Breast epithelium (tissue), 4 donors: ENCODE results near the gene TBC1D10A. TPM values are rescaled to one million over a fixed set of nuclear protein-coding genes. Genes with fewer than 3 reads are reported as not detected.
A peak's percentile ranks its signal among the peaks of the same experiment; 100 is the strongest.

Experiments
- DNase-seq, 2 donors: peaks; one replicate each; pipeline ENCODE4 v3.0.0-alpha.2; 2019; ENCODE audit warnings: low spot score in 2 of 2
- H3K27ac ChIP-seq, 2 donors: fragments of 200-600 bp; sonication (generic) in 1 of 2; one replicate each; pipeline ENCODE4 v1.5.1; 2016 to 2019; ENCODE audit warnings: mild to moderate bottlenecking in 1 of 2
- H3K27me3 ChIP-seq, 2 donors: fragments of 200-600 bp; sonication (generic) in 1 of 2; one replicate each; pipeline versions ENCODE4 v1.5.1 to v1.6.0; 2017 to 2019; ENCODE audit warnings: control low read depth in 1 of 2, mild to moderate bottlenecking in 1 of 2
- H3K36me3 ChIP-seq: fragments of 200-600 bp; one replicate; pipeline ENCODE4 v1.5.1; 2019
- H3K4me1 ChIP-seq, 2 donors: fragments of 200-600 bp; sonication (generic); one replicate each; pipeline ENCODE4 v1.5.1; 2016 to 2019; ENCODE audit warnings: control low read depth in 1 of 2
- H3K4me3 ChIP-seq, 3 donors: fragments of 200-600 bp; sonication (generic); 1 replicate in 2 of 3; 2 replicates in 1 of 3; pipeline ENCODE4 v1.5.1; 2016 to 2019; ENCODE audit warnings: mild to moderate bottlenecking in 3 of 3, moderate library complexity in 2 of 3
- H3K9me3 ChIP-seq, 2 donors: fragments of 200-600 bp; sonication (generic) in 1 of 2; one replicate each; pipeline ENCODE4 v1.5.1; 2016 to 2019; ENCODE audit warnings: control low read depth in 1 of 2
- POLR2A ChIP-seq: fragments of 450-650 bp; IDR thresholded peaks from one replicate; pipeline ENCODE4 v1.6.1; 2016; ENCODE audit warnings: antibody characterized with exemption, mild to moderate bottlenecking, moderate library complexity
- POLR2AphosphoS5 ChIP-seq, 3 donors: sonication (generic); formaldehyde crosslinking; IDR thresholded peaks; one replicate each; pipeline ENCODE4 v1.6.1; 2017; ENCODE audit warnings: antibody characterized with exemption in 3 of 3
- intact Hi-C: fragments of 100-400 bp; cut with DNase I; formaldehyde crosslinking; loops from one replicate; pipeline ENCODE4 v1.15.1; 2023; ENCODE audit warnings: low total_unique reads
- total RNA-seq, 3 donors: library from RNA; depleted of rRNA; stranded (reverse); fragments of >200 nt; gene quantifications; one replicate each; pipeline ENCODE4 v1.1.0, GENCODE V29; 2016
- TF ChIP-seq, protein P1 (sequence below), 3 donors: fragments of 450-650 bp; IDR thresholded peaks; one replicate each; pipeline ENCODE4 v1.5.1; 2016 to 2017; ENCODE audit warnings: antibody characterized with exemption in 3 of 3, mild to moderate bottlenecking in 3 of 3, moderate library complexity in 3 of 3

TBC1D10A gene
- total RNA-seq, 3 donors from 2014 or later = 25.0 to 50.1 (median 32.4) TPM

DNA sequence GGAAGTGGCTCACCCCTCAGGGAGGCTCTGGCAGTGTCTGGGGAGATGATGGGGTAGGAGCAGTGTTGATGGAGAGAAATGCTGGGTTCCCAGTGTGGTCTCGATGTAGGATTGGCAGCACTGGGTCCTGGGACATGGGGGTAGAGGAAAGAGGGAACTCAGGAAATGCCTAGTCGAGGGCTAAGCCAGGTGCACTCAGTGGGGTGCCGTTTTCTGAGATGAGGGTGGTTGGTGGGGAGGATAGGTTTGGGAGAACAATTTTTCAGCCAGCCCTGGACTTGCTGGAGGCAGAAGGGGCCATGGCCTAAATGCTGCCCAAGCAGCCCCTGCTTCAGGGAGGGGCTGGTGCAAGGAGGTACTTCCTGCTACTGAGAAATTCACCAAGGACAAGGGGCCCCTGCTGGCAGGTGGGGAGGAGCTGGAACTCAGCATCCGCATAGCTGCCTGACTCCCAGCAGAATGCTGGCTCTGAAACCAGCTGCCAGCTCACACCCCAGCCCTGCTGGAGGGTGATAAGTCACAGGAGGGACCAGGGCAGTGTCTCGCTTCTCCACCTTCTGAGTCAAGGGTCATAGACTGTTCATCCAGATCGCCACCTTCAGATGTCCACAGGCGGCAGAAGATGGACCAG is 36.0 kb upstream of the TBC1D10A start:
- Histone ChIP-seq H3K27me3 (no peaks in the 10 kb centered on the region), H3K36me3 (no peaks in the 10 kb centered on the region), H3K9me3 (no peaks in the 10 kb centered on the region), H3K27ac (no peak overlapping the region), H3K4me3 (no peak overlapping the region), H3K4me1 (no peaks in the 10 kb centered on the region)
- intact Hi-C loops = no loop called here
- TF ChIP-seq POLR2A (no peak), POLR2AphosphoS5 (IDR thresholded peaks at IDR 0.05) (no peak)
- TF ChIP-seq, protein P1, sequence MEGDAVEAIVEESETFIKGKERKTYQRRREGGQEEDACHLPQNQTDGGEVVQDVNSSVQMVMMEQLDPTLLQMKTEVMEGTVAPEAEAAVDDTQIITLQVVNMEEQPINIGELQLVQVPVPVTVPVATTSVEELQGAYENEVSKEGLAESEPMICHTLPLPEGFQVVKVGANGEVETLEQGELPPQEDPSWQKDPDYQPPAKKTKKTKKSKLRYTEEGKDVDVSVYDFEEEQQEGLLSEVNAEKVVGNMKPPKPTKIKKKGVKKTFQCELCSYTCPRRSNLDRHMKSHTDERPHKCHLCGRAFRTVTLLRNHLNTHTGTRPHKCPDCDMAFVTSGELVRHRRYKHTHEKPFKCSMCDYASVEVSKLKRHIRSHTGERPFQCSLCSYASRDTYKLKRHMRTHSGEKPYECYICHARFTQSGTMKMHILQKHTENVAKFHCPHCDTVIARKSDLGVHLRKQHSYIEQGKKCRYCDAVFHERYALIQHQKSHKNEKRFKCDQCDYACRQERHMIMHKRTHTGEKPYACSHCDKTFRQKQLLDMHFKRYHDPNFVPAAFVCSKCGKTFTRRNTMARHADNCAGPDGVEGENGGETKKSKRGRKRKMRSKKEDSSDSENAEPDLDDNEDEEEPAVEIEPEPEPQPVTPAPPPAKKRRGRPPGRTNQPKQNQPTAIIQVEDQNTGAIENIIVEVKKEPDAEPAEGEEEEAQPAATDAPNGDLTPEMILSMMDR (IDR thresholded peaks at IDR 0.05) = no peak
- DNase-seq = no peak

DNA sequence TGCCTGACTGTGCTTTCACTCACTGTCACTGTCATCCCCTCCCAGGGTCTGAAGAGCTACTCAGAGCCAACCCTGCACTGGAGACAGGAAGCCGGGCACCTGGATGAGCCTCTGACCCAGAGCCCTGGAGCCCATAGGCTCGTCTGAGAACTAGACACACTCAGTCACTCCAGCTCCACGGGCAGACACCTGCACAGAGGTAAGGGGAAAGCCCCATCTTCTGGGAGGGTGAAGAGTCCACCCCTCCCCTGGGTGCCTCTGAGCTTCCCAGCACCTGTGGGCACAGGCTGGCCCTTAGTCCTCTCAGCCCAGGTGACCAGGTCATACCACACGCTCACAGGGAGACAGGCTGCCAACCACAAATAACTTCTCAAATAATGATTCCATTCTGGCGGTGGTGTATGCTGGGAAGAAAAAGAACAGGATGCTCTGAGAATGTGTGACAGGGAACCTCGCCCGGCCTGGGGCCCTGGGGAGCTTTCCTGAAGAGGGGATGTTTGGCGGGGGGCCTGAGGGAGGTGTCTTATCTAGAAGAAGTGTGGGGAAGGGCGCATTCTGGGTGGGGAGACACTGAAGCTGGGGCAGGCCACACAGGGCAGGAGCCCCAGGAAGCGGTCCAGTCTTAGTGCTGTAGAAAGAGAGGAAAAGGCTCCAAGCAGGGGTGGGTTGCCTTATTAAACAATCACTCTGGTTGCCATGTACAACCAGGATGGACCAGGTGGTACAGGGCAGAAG is 35.3 kb upstream of the TBC1D10A start:
- TF ChIP-seq, protein P1 (IDR thresholded peaks at IDR 0.05) = no peak
- no peak for TF ChIP-seq POLR2A
- no peak for TF ChIP-seq POLR2AphosphoS5 (IDR thresholded peaks at IDR 0.05)
- no peak for DNase-seq
- Histone ChIP-seq H3K4me1 (no peaks in the 10 kb centered on the region), H3K9me3 (no peaks in the 10 kb centered on the region), H3K27ac (no peak overlapping the region), H3K4me3 (no peak overlapping the region), H3K36me3 (no peaks in the 10 kb centered on the region), H3K27me3 (no peaks in the 10 kb centered on the region)
- intact Hi-C loops = no loop called here

DNA sequence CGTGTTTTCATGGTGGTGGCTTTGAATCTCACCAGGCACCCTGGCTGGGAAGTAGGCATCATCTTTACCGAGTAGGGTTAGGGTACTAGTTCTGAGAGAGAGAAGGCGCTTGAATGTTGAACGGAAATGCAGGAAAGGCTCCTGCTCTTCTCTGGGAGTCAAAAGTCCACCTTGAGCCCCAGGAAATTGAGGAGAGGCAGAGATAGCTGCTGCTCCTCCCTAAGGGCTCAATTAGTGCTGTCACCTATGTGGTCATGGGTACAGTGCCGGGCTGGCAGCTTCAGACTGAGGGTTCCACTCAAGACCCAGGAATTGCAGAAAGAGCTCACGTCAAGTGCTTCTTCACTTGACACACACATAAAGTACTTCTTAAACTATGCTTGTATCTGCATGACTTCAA is 31.8 kb upstream of the TBC1D10A start:
- H3K27ac ChIP-seq = no peak overlapping the region
- H3K9me3 ChIP-seq = no peaks in the 10 kb centered on the region
- no peak for DNase-seq
- H3K36me3 ChIP-seq = no peaks in the 10 kb centered on the region
- TF ChIP-seq, protein P1 (IDR thresholded peaks at IDR 0.05) = no peak
- no peak for TF ChIP-seq POLR2AphosphoS5 (IDR thresholded peaks at IDR 0.05)
- no peak for TF ChIP-seq POLR2A
- H3K27me3 ChIP-seq = no peaks in the 10 kb centered on the region
- intact Hi-C loops = no loop called here
- H3K4me1 ChIP-seq = peaks cover 0 to 11% of the 10 kb centered on the region in 2 donors
- H3K4me3 ChIP-seq = no peak overlapping the region

DNA sequence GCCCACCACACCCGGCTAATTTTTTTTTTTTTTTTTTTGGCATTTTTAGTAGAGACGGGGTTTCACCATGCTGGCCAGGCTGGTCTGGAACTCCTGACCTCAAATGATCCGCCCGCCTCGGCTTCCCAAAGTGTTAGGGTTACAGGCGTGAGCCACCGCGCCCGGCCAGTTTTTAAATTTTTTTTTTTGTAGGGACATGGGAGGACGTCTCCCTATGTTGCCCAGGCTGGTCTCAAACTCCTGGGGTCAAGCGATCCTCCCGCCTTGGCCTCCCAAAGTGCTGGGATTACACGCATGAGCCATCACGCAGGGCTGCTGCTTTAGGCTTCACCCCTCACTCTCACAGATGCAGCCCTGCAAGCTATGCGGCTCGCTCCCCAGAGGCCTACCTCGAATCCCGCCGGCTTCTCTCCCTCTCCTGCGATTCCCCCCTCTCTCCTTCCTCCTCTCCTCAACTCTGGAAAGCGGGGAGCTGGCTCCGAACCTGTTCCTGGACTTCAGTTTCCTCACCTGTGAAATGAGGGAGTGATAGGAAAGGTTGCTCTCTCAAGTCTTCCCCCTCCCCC is 31.0 kb upstream of the TBC1D10A start:
- intact Hi-C loops = no loop called here
- H3K27ac ChIP-seq = no peak overlapping the region
- DNase-seq = no peak
- no peaks in the 10 kb centered on the region for H3K27me3 ChIP-seq
- TF ChIP-seq POLR2A (no peak), POLR2AphosphoS5 (IDR thresholded peaks at IDR 0.05) (no peak)
- TF ChIP-seq, protein P1 (IDR thresholded peaks at IDR 0.05) = no peak
- H3K4me1 ChIP-seq = peaks cover 0 to 11% of the 10 kb centered on the region in 2 donors
- no peaks in the 10 kb centered on the region for H3K9me3 ChIP-seq
- H3K36me3 ChIP-seq = no peaks in the 10 kb centered on the region
- H3K4me3 ChIP-seq = peak overlapping the region in 2 of 3 donors; percentile 82 to 91

DNA sequence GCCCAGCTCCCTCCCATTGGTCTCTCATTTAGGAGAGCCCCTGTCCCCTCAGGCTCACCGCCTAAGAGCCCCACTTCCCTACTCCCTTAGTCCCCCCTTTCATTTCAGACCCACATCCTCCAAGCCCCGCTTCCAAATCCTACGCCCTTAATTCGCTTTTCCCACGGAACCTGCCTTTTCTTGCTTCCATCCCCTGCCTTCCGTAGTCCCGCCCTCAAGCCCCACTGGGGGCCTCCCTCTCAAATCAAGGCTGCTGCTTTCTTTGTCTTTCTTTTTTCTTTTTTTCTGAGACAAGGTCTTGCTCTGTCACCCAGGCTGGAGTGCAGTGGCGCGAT is 30.5 kb upstream of the TBC1D10A start:
- H3K27ac ChIP-seq = peak overlapping the region; percentile 98 to 99
- intact Hi-C loops = no loop called here

More for the DNA sequence above, 30.5 kb upstream of the TBC1D10A start:
- TF ChIP-seq POLR2A (no peak), POLR2AphosphoS5 (IDR thresholded peaks at IDR 0.05) (no peak)
- TF ChIP-seq, protein P1 (IDR thresholded peaks at IDR 0.05) = no peak
- Histone ChIP-seq H3K4me3 (peak overlapping the region; percentile 82 to 97 (median 91)), H3K4me1 (peaks cover 0 to 11% of the 10 kb centered on the region in 2 donors), H3K27me3 (no peaks in the 10 kb centered on the region), H3K36me3 (no peaks in the 10 kb centered on the region), H3K9me3 (no peaks in the 10 kb centered on the region)
- DNase-seq = no peak
